Uterus (tissue), 2 donors: ENCODE data around the gene PRKG1.

ENCODE experiments used
- POLR2A ChIP-seq, 2 donors: fragments of 450-650 bp; IDR thresholded peaks; one replicate each; pipeline ENCODE4 v1.6.1; 2016; ENCODE audit warnings: antibody characterized with exemption in 2 of 2, mild to moderate bottlenecking in 1 of 2, moderate library complexity in 1 of 2
- TF ChIP-seq, protein P1 (sequence below), 4 experiments: fragments of 200-600 bp in 2 of 4; fragments of 450-650 bp in 2 of 4; sonication (generic) in 2 of 4; IDR thresholded peaks; one replicate each; pipeline ENCODE4 v1.5.1; 2016 to 2019; ENCODE audit warnings: antibody characterized with exemption in 4 of 4, mild to moderate bottlenecking in 2 of 4, moderate library complexity in 1 of 4

- TF ChIP-seq POLR2A (IDR thresholded peaks at IDR 0.05): no peak
- TF ChIP-seq, protein P1, sequence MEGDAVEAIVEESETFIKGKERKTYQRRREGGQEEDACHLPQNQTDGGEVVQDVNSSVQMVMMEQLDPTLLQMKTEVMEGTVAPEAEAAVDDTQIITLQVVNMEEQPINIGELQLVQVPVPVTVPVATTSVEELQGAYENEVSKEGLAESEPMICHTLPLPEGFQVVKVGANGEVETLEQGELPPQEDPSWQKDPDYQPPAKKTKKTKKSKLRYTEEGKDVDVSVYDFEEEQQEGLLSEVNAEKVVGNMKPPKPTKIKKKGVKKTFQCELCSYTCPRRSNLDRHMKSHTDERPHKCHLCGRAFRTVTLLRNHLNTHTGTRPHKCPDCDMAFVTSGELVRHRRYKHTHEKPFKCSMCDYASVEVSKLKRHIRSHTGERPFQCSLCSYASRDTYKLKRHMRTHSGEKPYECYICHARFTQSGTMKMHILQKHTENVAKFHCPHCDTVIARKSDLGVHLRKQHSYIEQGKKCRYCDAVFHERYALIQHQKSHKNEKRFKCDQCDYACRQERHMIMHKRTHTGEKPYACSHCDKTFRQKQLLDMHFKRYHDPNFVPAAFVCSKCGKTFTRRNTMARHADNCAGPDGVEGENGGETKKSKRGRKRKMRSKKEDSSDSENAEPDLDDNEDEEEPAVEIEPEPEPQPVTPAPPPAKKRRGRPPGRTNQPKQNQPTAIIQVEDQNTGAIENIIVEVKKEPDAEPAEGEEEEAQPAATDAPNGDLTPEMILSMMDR (IDR thresholded peaks at IDR 0.05): no peak
Measured at GRCh38 chr10:51045871-51046270, 28.4 kb upstream of the PRKG1 start.
